ENCODE measurements around the gene CSNK2A2.

The CSNK2A2 gene

DNA sequence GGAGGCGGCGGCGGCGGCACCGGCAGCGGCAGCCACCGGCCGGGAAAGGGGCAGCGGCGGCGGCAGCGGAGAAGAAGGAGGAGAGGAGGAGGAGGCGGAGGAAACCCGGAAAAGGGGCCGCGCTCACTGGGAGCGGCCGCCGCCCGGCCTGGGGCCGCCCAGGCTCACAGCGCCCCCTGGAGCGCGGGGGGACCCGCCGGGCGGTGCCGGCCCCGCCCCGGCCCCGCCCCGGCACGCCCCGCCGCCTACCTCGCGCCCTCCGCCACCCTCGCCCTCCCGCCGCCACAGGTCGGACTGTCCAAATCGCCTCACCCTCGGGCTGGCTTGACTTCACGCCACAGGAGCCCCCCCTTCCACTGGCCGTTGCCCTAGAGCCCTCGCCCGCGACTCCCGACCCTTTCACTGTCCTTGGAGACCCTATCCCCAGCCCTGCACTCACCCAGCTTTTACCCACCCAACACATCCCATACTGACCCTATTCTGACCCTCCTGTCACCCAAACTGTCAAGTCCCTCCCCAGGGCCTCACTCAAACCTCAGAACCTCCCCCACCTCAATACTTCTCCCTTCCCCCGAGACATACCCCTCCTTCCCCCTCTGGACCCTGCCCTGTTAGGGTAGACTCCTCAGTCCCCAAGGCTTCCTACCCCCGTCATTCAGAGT lies at the start of gene CSNK2A2:
TSS of gene CSNK2A2 (minus strand) at position 85 of the 662 bp plus-strand sequence. CDS start 370 bp downstream, outside the sequence.
- TF ChIP-seq CTCF (IDR thresholded peaks at IDR 0.05; ENCODE audit: insufficient read depth, missing control alignments) = peak; percentile 25
- no peak for FAIRE-seq
- peak; percentile 48 for DNase-seq (ENCODE audit: insufficient read length, low spot score)

- TF ChIP-seq CTCF (IDR thresholded peaks at IDR 0.05; ENCODE audit: insufficient read depth, missing control alignments) = no peak
- DNase-seq (ENCODE audit: insufficient read length, low spot score) (no peak), FAIRE-seq (no peak)
Observed at GRCh38 chr16:58243528-58244004, 45.7 kb upstream of the CSNK2A2 start.

- TF ChIP-seq CTCF (IDR thresholded peaks at IDR 0.05; ENCODE audit: insufficient read depth, missing control alignments) = no peak
- FAIRE-seq = no peak
Observed at GRCh38 chr16:58236831-58237230, 38.9 kb upstream of the CSNK2A2 start.

GRCh38 chr16:58236231-58236690 lies 38.4 kb upstream of the CSNK2A2 start:
- FAIRE-seq = no peak
- peak; percentile 31 for DNase-seq (ENCODE audit: insufficient read length, low spot score)
- no peak for TF ChIP-seq CTCF (IDR thresholded peaks at IDR 0.05; ENCODE audit: insufficient read depth, missing control alignments)

More at GRCh38 chr16:58236831-58237230, 38.9 kb upstream of the CSNK2A2 start:
- DNase-seq (ENCODE audit: insufficient read length, low spot score) = no peak

DNA sequence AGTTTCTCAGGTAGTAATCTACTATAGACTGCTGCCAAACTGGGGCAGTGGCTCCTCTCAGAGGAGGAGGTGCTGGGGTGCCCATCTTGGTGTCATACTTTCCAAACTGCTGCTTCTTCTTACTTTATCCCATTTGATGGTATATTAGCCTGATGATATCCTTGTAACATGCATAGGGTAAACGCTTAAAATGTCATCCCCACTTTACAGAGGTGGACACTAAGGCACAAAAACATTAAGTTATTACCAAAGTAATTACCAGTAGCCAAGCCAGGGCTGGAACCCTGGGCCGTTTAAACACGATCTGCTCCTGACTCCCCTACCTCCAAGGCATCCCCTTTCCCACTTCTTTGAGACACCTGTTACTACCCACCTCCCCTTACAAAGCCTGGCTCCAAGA lies 37.8 kb upstream of the CSNK2A2 start:
- DNase-seq (ENCODE audit: insufficient read length, low spot score) = no peak
- no peak for TF ChIP-seq CTCF (IDR thresholded peaks at IDR 0.05; ENCODE audit: insufficient read depth, missing control alignments)
- FAIRE-seq = no peak

DNA sequence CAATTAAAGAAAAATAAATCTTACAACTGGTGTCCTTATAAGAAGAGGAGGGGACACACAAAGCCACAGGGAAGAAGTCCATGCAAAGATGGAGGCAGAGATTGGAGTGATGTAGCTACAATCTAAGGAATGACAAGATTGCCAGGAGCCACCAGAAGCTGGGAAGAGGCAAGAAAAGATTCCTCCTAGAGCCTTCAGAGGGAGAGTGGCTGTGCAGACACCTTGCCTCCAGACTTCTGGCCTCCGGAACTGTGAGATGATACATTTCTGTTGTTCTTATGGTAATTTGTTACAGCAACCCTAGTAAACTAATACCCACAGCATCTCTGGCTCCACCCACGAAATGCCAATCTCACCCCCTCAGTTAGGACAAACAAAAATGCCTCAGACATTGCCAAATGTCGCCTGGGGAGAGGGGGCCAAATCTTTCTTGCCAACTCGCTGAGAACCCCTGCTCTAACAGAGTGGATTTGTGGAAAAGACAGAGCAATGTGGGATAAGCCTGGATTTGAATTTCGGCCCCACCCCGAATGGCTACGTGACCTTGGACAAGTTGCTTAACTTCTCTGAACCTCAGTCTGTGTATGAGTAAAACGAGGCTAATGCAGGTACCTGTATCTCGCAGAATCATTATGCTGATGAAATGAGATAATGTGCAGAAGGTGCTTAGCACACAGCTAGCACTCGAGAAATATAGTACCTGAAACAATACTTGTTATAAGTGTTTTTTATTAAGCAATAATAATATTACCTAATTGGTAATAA lies 37.1 kb upstream of the CSNK2A2 start:
- no peak for TF ChIP-seq CTCF (IDR thresholded peaks at IDR 0.05; ENCODE audit: insufficient read depth, missing control alignments)
- FAIRE-seq = no peak
- DNase-seq (ENCODE audit: insufficient read length, low spot score) = no peak

Data from D721Med (cell line).